Upper lobe of left lung (tissue), 6 donors: ENCODE data around the gene MTG1. TPM values are rescaled to one million over a fixed set of nuclear protein-coding genes. Genes with fewer than 3 reads are reported as not detected.

Experiments used
- ATAC-seq, 2 donors: fragments of 200-7000 bp; cut with Tn5 transposase; one replicate each; pipeline ENCODE4 v1.9.1; 2022; ENCODE audit warnings: mild to moderate bottlenecking in 2 of 2, moderate library complexity in 2 of 2; ENCODE audit not compliant: low FRiP score in 2 of 2
- DNase-seq, 2 donors: peaks; one replicate each; pipeline ENCODE4 v3.0.0-alpha.2; 2019 to 2020
- H3K27ac ChIP-seq, 4 donors: fragments of 200-600 bp; sonication (generic); one replicate each; pipeline ENCODE4 v1.5.1; 2016 to 2019
- H3K27me3 ChIP-seq, 4 donors: fragments of 200-600 bp; sonication (generic); one replicate each; pipeline ENCODE4 v1.5.1; 2017 to 2019
- H3K36me3 ChIP-seq, 4 donors: fragments of 200-600 bp; sonication (generic); one replicate each; pipeline ENCODE4 v1.5.1; 2016 to 2019
- H3K4me1 ChIP-seq, 4 donors: fragments of 200-600 bp; sonication (generic); one replicate each; pipeline ENCODE4 v1.5.1; 2018 to 2019
- H3K4me3 ChIP-seq, 4 donors: fragments of 200-600 bp; sonication (generic); one replicate each; pipeline ENCODE4 v1.5.1; 2017 to 2019; ENCODE audit warnings: mild to moderate bottlenecking in 2 of 4, moderate library complexity in 1 of 4
- H3K9me3 ChIP-seq, 4 donors: fragments of 200-600 bp; sonication (generic); one replicate each; pipeline ENCODE4 v1.5.1; 2018 to 2019
- EP300 ChIP-seq, 4 donors: sonication (generic); formaldehyde crosslinking; IDR thresholded peaks; one replicate each; pipeline ENCODE4 v1.5.1; 2017; ENCODE audit warnings: antibody characterized with exemption in 4 of 4, control low read depth in 2 of 4
- POLR2A ChIP-seq, 4 donors: fragments of 450-650 bp; IDR thresholded peaks; one replicate each; pipeline ENCODE4 v1.5.1; 2016 to 2017; ENCODE audit warnings: antibody characterized with exemption in 4 of 4, mild to moderate bottlenecking in 2 of 4
- POLR2AphosphoS5 ChIP-seq, 2 donors: sonication (generic); formaldehyde crosslinking; IDR thresholded peaks; one replicate each; pipeline ENCODE4 v1.5.1; 2017; ENCODE audit warnings: antibody characterized with exemption in 2 of 2
- WGBS, 2 donors: methylation state at CpG; one replicate each; pipeline ENCODE4 v1.1.5; 2017 to 2018; 5-methylcytosine and 5-hydroxymethylcytosine counted together
- total RNA-seq, 6 donors: library from RNA; depleted of rRNA in 4 of 6; stranded (reverse); fragments of >200 nt in 4 of 6; gene quantifications; one replicate each; pipeline versions ENCODE4 v1.1.0 to v1.2.1, GENCODE V29; 2016 to 2021
- TF ChIP-seq, protein P1 (sequence below), 6 experiments: fragments of 450-650 bp in 4 of 6; fragments of 200-600 bp in 2 of 6; sonication (generic) in 2 of 6; IDR thresholded peaks; one replicate each; pipeline ENCODE4 v1.5.1; 2016 to 2019; ENCODE audit warnings: antibody characterized with exemption in 6 of 6
- donor health status: DM: no; HTN: no; CAD: no; lungs with moderate emphysema.
- donor health status: DM: no; HTN: yes; CAD: no; lungs with severe emphysema.

The MTG1 gene
- total RNA-seq, 6 donors from 2014 or later: 21.0 to 155 (median 40.8) TPM

DNA sequence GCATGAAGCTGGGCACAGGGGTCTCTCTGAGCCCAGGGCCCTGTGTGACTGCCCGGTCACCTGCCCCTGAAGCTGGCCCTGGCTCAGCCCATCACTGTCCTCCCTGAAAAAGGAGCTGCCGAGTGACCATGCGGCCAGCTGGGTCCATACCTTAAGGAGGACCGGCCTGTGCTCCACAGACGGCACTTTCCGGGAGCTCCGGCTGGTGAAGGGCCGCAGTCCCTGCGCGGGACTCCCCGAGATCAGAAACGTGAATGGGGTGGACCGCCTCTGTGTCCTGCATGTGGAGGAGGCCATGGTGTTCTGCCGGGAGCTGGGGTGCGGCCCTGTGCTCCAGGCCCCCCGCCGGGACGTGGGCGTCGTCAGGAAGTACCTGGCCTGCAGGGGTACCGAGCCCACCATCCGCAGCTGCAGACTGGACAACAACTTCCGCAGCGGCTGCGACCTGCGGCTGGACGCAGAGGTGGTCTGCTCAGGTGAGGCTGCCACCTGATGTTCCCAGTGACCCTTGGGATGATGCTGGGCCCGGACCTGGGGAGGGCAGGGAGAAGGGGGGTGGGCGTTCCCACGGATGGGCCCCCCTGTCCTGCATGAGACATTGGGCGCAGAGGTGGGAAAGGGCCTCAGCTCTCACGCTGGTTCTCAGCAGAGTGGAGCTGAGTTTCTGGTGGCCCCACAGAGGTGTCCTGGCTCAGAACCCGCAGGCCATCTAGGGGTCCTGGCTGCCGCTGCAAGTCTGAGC lies 63.3 kb downstream of the MTG1 start:
- no peaks in the 10 kb centered on the region for H3K4me1 ChIP-seq
- ATAC-seq: no peak

DNA sequence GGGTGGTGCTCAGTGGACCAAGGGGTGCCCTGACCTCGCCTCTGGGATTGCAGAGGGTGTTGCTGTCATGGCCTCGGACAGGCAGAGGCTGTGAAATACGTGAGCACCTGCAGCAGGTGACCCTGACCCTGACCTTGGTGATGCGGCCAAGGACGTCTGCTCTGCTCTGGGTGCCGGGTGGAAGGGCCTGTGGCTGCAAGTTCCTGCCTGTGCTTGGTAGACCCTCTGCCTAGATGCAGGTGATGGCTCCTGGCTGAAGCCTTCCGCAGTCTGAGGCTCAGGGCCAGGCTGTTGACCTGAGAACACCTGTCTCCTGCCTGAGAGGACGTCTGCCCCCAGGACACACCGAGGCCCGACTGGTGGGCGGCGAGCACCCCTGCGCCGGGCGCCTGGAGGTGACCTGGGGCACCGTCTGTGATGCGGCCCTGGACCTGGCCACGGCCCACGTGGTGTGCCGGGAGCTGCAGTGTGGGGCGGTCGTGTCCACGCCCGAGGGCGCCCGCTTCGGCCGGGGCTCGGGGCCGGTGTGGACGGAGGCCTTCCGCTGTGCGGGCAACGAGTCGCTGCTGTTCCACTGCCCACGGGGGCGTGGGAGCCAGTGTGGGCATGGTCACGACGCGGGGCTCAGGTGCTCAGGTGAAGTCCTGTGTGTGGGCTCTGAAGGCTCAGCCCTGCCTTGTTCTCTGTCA lies 64.2 kb downstream of the MTG1 start:
- 94 to 100% methylated on average over 1 to 38 of the region's 40 CpGs for WGBS, 2 donors
- no peaks in the 10 kb centered on the region for H3K4me1 ChIP-seq
- H3K27me3 ChIP-seq: no peaks in the 10 kb centered on the region
- no peaks in the 10 kb centered on the region for H3K36me3 ChIP-seq
- DNase-seq: peak in 1 of 2 donors; percentile 79
- no peak for ATAC-seq
- H3K27ac ChIP-seq: no peak overlapping the region
- TF ChIP-seq EP300 (IDR thresholded peaks at IDR 0.05): no peak
- no peak for TF ChIP-seq POLR2A (IDR thresholded peaks at IDR 0.05)
- TF ChIP-seq POLR2AphosphoS5 (IDR thresholded peaks at IDR 0.05): no peak
- TF ChIP-seq, protein P1, sequence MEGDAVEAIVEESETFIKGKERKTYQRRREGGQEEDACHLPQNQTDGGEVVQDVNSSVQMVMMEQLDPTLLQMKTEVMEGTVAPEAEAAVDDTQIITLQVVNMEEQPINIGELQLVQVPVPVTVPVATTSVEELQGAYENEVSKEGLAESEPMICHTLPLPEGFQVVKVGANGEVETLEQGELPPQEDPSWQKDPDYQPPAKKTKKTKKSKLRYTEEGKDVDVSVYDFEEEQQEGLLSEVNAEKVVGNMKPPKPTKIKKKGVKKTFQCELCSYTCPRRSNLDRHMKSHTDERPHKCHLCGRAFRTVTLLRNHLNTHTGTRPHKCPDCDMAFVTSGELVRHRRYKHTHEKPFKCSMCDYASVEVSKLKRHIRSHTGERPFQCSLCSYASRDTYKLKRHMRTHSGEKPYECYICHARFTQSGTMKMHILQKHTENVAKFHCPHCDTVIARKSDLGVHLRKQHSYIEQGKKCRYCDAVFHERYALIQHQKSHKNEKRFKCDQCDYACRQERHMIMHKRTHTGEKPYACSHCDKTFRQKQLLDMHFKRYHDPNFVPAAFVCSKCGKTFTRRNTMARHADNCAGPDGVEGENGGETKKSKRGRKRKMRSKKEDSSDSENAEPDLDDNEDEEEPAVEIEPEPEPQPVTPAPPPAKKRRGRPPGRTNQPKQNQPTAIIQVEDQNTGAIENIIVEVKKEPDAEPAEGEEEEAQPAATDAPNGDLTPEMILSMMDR (IDR thresholded peaks at IDR 0.05): no peak
- no peaks in the 10 kb centered on the region for H3K9me3 ChIP-seq
- H3K4me3 ChIP-seq: no peak overlapping the region

More for the DNA sequence above, 63.3 kb downstream of the MTG1 start:
- DNase-seq: peak in 1 of 2 donors; percentile 77
- Histone ChIP-seq H3K9me3 (no peaks in the 10 kb centered on the region), H3K4me3 (no peak overlapping the region), H3K27ac (no peak overlapping the region), H3K36me3 (no peaks in the 10 kb centered on the region), H3K27me3 (no peaks in the 10 kb centered on the region)
- 87 to 90% methylated on average over 3 to 27 of the region's 34 CpGs for whole genome bisulfite sequencing, 2 donors
- no peak for TF ChIP-seq POLR2A (IDR thresholded peaks at IDR 0.05)

DNA sequence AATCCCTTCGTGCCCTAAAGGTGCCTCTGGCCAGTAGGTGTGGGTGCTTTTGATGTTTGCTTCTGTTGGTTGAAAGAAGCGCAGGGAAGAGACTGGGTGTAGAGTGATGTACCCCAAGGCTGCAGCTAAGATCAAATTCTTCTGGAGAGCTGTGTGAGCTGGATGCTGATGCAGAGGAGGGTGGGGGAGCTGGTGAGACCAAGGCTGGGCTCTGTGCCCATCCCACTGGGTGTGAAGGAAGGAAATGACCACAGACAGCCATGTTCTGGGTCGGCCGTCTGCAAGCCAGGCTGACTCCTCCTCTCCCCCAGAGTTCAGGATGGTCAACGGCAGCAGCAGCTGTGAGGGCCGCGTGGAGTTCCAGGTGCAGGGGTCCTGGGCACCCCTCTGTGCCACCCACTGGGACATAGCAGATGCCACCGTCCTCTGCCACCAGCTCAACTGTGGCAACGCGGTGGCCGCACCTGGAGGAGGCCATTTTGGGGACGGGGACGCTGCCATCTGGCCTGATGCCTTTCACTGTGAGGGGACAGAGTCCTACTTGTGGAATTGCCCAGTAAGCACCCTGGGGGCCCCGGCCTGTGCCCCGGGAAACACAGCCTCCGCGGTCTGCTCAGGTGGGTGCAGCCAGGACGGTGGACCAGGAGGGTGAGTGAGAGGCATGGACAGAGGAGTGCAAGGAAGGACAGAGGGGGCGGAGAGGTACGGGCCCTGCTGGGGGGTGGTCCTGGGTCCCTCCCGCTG lies 64.9 kb downstream of the MTG1 start:
- Histone ChIP-seq H3K27ac (no peak overlapping the region), H3K4me3 (no peak overlapping the region), H3K9me3 (no peaks in the 10 kb centered on the region), H3K27me3 (no peaks in the 10 kb centered on the region), H3K4me1 (no peaks in the 10 kb centered on the region), H3K36me3 (no peaks in the 10 kb centered on the region)
- TF ChIP-seq POLR2A (IDR thresholded peaks at IDR 0.05) (no peak), EP300 (IDR thresholded peaks at IDR 0.05) (no peak)
- WGBS, 2 donors: 83 to 86% methylated on average over 11 to 21 of the region's 21 CpGs
- no peak for ATAC-seq
- DNase-seq: peak in 1 of 2 donors; percentile 57

DNA sequence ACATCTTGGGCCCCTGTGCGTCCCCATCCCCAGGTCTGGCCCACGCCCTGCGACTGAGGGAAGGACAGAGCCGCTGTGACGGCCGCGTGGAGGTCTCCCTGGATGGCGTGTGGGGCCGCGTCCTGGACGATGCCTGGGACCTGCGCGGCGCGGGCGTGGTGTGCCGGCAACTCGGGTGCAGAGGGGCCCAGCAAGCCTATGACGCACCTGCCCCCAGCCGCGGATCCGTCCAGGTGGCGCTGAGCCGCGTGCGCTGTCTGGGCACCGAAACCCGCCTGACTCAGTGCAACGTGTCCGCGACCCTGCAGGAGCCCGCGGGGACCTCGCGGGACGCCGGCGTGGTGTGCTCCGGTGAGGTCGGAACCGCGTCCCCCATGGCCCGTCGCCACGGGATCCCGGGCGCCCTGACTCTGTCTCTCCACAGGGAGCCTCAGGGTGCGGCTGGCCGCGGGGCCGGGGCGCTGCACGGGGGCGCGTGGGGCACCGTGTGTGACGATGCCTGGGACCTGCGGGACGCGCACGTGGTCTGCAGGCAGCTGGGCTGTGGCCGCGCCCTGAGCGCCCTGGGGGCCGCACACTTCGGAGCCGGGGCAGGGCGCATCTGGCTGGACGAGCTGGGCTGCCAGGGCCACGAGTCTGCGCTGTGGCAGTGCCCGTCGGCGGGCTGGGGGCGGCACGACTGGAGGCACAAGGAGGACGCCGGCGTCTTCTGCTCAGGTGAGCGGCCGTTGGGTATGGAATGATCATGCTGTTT lies 65.7 kb downstream of the MTG1 start:
- WGBS, 2 donors: 58 to 90% methylated on average over 19 to 59 of the region's 81 CpGs

DNA sequence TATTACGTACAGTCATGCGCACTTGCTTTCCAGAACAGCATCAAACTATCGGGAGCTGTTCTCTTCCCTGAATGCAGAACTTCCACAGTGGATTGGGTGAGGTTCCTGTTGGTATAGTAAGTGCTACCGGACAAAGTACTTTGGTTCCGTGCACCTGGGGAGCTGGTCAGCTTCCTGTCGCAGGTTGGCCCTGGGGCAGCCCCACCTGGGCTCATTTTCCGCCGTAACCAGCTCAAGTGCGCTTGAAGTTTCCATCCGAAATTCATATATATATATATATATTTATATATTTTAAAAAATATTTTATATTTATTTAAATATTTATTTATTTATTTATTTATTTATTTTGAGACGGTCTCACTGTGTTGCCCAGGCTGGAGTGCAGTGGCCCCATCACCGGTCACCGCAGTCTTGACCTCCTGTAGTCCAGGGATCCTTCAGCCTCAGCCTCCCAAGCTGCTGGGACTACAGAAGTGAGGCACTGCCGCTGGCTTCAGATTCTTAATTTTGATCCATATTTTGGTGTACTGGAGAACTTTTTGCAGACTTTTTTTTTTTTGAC lies 66.3 kb downstream of the MTG1 start:
- Histone ChIP-seq H3K36me3 (no peaks in the 10 kb centered on the region), H3K27ac (no peak overlapping the region), H3K9me3 (no peaks in the 10 kb centered on the region), H3K27me3 (no peaks in the 10 kb centered on the region), H3K4me3 (no peak overlapping the region), H3K4me1 (no peaks in the 10 kb centered on the region)
- ATAC-seq (no peak), DNase-seq (no peak)
- TF ChIP-seq EP300 (IDR thresholded peaks at IDR 0.05) (no peak), POLR2A (IDR thresholded peaks at IDR 0.05) (no peak), POLR2AphosphoS5 (IDR thresholded peaks at IDR 0.05) (no peak)
- TF ChIP-seq, protein P1 (IDR thresholded peaks at IDR 0.05): no peak
- WGBS, 2 donors: 93% methylated on average over 14 of the region's 14 CpGs

More for the DNA sequence above, 65.7 kb downstream of the MTG1 start:
- H3K9me3 ChIP-seq: no peaks in the 10 kb centered on the region
- TF ChIP-seq POLR2A (IDR thresholded peaks at IDR 0.05): no peak
- no peak for TF ChIP-seq EP300 (IDR thresholded peaks at IDR 0.05)
- TF ChIP-seq POLR2AphosphoS5 (IDR thresholded peaks at IDR 0.05): no peak
- TF ChIP-seq, protein P1 (IDR thresholded peaks at IDR 0.05): no peak
- no peaks in the 10 kb centered on the region for H3K4me1 ChIP-seq
- ATAC-seq: no peak
- no peak overlapping the region for H3K4me3 ChIP-seq
- H3K27ac ChIP-seq: no peak overlapping the region
- DNase-seq: peak in 1 of 2 donors; percentile 85
- H3K27me3 ChIP-seq: no peaks in the 10 kb centered on the region
- H3K36me3 ChIP-seq: no peaks in the 10 kb centered on the region
